H1 (cell line): ENCODE results near the gene SVEP1. TPM values are rescaled to one million over a fixed set of nuclear protein-coding genes. Genes with fewer than 3 reads are reported as not detected.

ENCODE experiments used
- CTCF ChIA-PET: fragments of 300-600 bp; sonication (Branson Sonifier 250); formaldehyde crosslinking; loops from one replicate; lab custom pipeline; 2021; ENCODE audit not compliant: partially characterized antibody; lab: Charles Lee
- POLR2A ChIA-PET: fragments of 300-600 bp; sonication (Branson Sonifier 250); formaldehyde crosslinking; loops from one replicate; lab custom pipeline; 2021; ENCODE audit warnings: inconsistent platforms; ENCODE audit not compliant: partially characterized antibody; lab: Charles Lee
- DNase-seq, 2 experiments: peaks; one replicate each; pipeline versions ENCODE4 v3.0.0 to v3.0.0-alpha.2; 2010 to 2022; ENCODE audit warnings: low spot score in 2 of 2, low read depth in 1 of 2, mixed read lengths in 1 of 2
- FAIRE-seq: peaks from 2 replicates; lab custom pipeline; 2011; peaks lifted over from hg19 to GRCh38; lab: Jason Lieb, UNC
- H2AFZ ChIP-seq: 2 replicates; pipeline ENCODE4 v1.8.1; 2012; ENCODE audit warnings: low read length, inconsistent platforms
- H2AK5ac ChIP-seq: 2 replicates; pipeline ENCODE4 v1.6.1; 2013; ENCODE audit warnings: low read depth, low read length
- H2BK120ac ChIP-seq: replicated peaks from 2 replicates; pipeline ENCODE3; 2013; ENCODE audit warnings: low read depth, low read length, inconsistent platforms
- H2BK12ac ChIP-seq: 2 replicates; pipeline ENCODE4 v1.6.1; 2013; ENCODE audit warnings: low read depth, low read length
- H2BK15ac ChIP-seq: 2 replicates; pipeline ENCODE4 v1.6.1; 2013; ENCODE audit warnings: low read length
- H2BK20ac ChIP-seq: 2 replicates; pipeline ENCODE4 v1.6.1; 2013; ENCODE audit warnings: low read length
- H2BK5ac ChIP-seq: 2 replicates; pipeline ENCODE4 v1.6.1; 2013; ENCODE audit warnings: low read depth, low read length
- H3K14ac ChIP-seq: 2 replicates; pipeline ENCODE4 v1.6.1; 2013; ENCODE audit warnings: inconsistent platforms; ENCODE audit not compliant: insufficient read length
- H3K18ac ChIP-seq: 2 replicates; pipeline ENCODE4 v1.6.1; 2013; ENCODE audit warnings: low read length; ENCODE audit errors: extremely low read depth
- H3K23ac ChIP-seq: 2 replicates; pipeline ENCODE4 v1.6.1; 2013; ENCODE audit warnings: inconsistent platforms; ENCODE audit not compliant: insufficient read length
- H3K23me2 ChIP-seq: 2 replicates; pipeline ENCODE4 v1.6.1; 2013; ENCODE audit warnings: low read depth, low read length
- H3K27ac ChIP-seq: 2 replicates; pipeline ENCODE4 v1.6.1; 2011; ENCODE audit warnings: low read depth, low read length, inconsistent platforms
- H3K27me3 ChIP-seq, 4 experiments: replicated peaks in 1 of 4; 1 replicate in 1 of 4; 2 replicates in 3 of 4; pipeline versions ENCODE4 v1.6.1 to v1.8.1; 2011 to 2013; ENCODE audit warnings: low read length in 3 of 4, mild to moderate bottlenecking in 3 of 4, inconsistent platforms in 2 of 4, mixed read lengths in 2 of 4, moderate library complexity in 1 of 4; ENCODE audit not compliant: control insufficient read depth in 3 of 4, insufficient read depth in 3 of 4; ENCODE audit errors: extremely low read depth in 1 of 4
- H3K36me3 ChIP-seq, 4 experiments: 2 replicates each; pipeline versions ENCODE4 v1.6.1 to v1.8.1; 2011 to 2013; ENCODE audit warnings: mild to moderate bottlenecking in 4 of 4, low read length in 3 of 4, moderate library complexity in 2 of 4, control low read depth in 1 of 4, inconsistent platforms in 1 of 4; ENCODE audit not compliant: insufficient read depth in 4 of 4, control insufficient read depth in 2 of 4
- H3K4ac ChIP-seq: replicated peaks from 2 replicates; pipeline ENCODE3; 2013; ENCODE audit warnings: low read length, low read depth, mixed read lengths, inconsistent platforms; ENCODE audit not compliant: insufficient read length
- H3K4me1 ChIP-seq, 4 experiments: replicated peaks in 1 of 4; 1 replicate in 1 of 4; 2 replicates in 3 of 4; pipeline versions ENCODE4 v1.6.1 to v1.8.1; 2011 to 2013; ENCODE audit warnings: low read length in 3 of 4, inconsistent platforms in 2 of 4, mixed read lengths in 1 of 4; ENCODE audit not compliant: insufficient read depth in 4 of 4, control insufficient read depth in 3 of 4
- H3K4me2 ChIP-seq, 2 experiments: 2 replicates each; pipeline versions ENCODE4 v1.6.1 to v1.8.1; 2011 to 2013; ENCODE audit warnings: low read depth in 2 of 2, low read length in 2 of 2, control low read depth in 1 of 2, inconsistent platforms in 1 of 2, mild to moderate bottlenecking in 1 of 2; ENCODE audit not compliant: insufficient read depth in 1 of 2
- H3K4me3 ChIP-seq, 4 experiments: fragments of 200-600, 300-600 bp in 1 of 4; sonication (generic), shearing (Covaris generic), sonication (Bioruptor Twin) in 1 of 4; 2 replicates each; pipeline versions ENCODE4 v1.5.1 to v1.8.1; 2011 to 2016; ENCODE audit warnings: low read length in 4 of 4, low read depth in 3 of 4, control low read depth in 2 of 4, inconsistent platforms in 2 of 4, mild to moderate bottlenecking in 2 of 4, mixed read lengths in 1 of 4, moderate library complexity in 1 of 4; ENCODE audit not compliant: insufficient read depth in 2 of 4; ENCODE audit errors: extremely low read depth in 1 of 4
- H3K56ac ChIP-seq: replicated peaks from 2 replicates; pipeline ENCODE3; 2013; ENCODE audit warnings: low read depth, mild to moderate bottlenecking, mixed read lengths, low read length, inconsistent platforms; ENCODE audit not compliant: insufficient read length
- H3K79me1 ChIP-seq: 2 replicates; pipeline ENCODE4 v1.6.1; 2013; ENCODE audit warnings: low read depth, low read length, control low read depth
- H3K79me2 ChIP-seq, 2 experiments: 2 replicates each; pipeline versions ENCODE4 v1.6.1 to v1.8.1; 2012 to 2013; ENCODE audit warnings: low read length in 2 of 2, mild to moderate bottlenecking in 2 of 2, inconsistent platforms in 1 of 2; ENCODE audit not compliant: insufficient read depth in 2 of 2, control insufficient read depth in 1 of 2
- H3K9ac ChIP-seq, 4 experiments: replicated peaks in 1 of 4; 1 replicate in 1 of 4; 2 replicates in 3 of 4; pipeline versions ENCODE4 v1.6.1 to v1.8.1; 2011 to 2013; ENCODE audit warnings: low read depth in 3 of 4, low read length in 3 of 4, control low read depth in 2 of 4, mild to moderate bottlenecking in 2 of 4, moderate library complexity in 2 of 4, inconsistent platforms in 1 of 4; ENCODE audit errors: extremely low read depth in 1 of 4
- H3K9me3 ChIP-seq, 2 experiments: 2 replicates each; pipeline versions ENCODE4 v1.6.1 to v1.8.1; 2012 to 2013; ENCODE audit warnings: mild to moderate bottlenecking in 2 of 2, moderate library complexity in 2 of 2, control low read depth in 1 of 2, inconsistent platforms in 1 of 2, low read depth in 1 of 2, low read length in 1 of 2, mixed read lengths in 1 of 2; ENCODE audit not compliant: insufficient read depth in 2 of 2
- H4K20me1 ChIP-seq, 2 experiments: replicated peaks in 1 of 2; 2 replicates each; pipeline versions ENCODE3 to v1.8.1; 2011 to 2013; ENCODE audit warnings: inconsistent platforms in 2 of 2, low read length in 2 of 2, mild to moderate bottlenecking in 1 of 2; ENCODE audit not compliant: insufficient read depth in 2 of 2, control insufficient read depth in 1 of 2
- H4K5ac ChIP-seq: 2 replicates; pipeline ENCODE4 v1.6.1; 2013; ENCODE audit warnings: low read length, low read depth, mixed read lengths, inconsistent platforms; ENCODE audit not compliant: insufficient read length
- H4K8ac ChIP-seq: 2 replicates; pipeline ENCODE4 v1.8.0; 2013; ENCODE audit warnings: mild to moderate bottlenecking, moderate library complexity, low read length, inconsistent platforms; ENCODE audit not compliant: insufficient read depth; ENCODE audit errors: extremely low read depth
- H4K91ac ChIP-seq: replicated peaks from 2 replicates; pipeline ENCODE3; 2013; ENCODE audit warnings: low read length, mixed read lengths, inconsistent platforms; ENCODE audit not compliant: insufficient read length
- BRCA1 ChIP-seq: IDR thresholded peaks from 2 replicates; pipeline ENCODE4 v1.6.1; 2012; ENCODE audit warnings: low read depth, low read length, improper control_type of control experiment
- CBX8 ChIP-seq: fragments of 300-800, 300-1000 bp; sonication (generic); IDR thresholded peaks from 2 replicates; pipeline ENCODE4 v1.7.1; 2016; ENCODE audit warnings: low read depth, low read length, borderline replicate concordance
- CHD1 ChIP-seq: IDR thresholded peaks from 2 replicates; pipeline ENCODE4 v1.6.1; 2012; ENCODE audit warnings: low read depth, low read length, improper control_type of control experiment
- CREB1 ChIP-seq: IDR thresholded peaks from 2 replicates; pipeline ENCODE4 v1.6.1; 2012; ENCODE audit warnings: inconsistent platforms
- CTCF ChIP-seq, 3 experiments: IDR thresholded peaks; 1 replicate in 2 of 3; 2 replicates in 1 of 3; pipeline versions ENCODE4 v1.5.1 to v1.6.1; 2011; ENCODE audit warnings: low read length in 3 of 3, mild to moderate bottlenecking in 3 of 3, inconsistent platforms in 2 of 3, low read depth in 1 of 3, moderate library complexity in 1 of 3; ENCODE audit not compliant: insufficient read depth in 1 of 3; ENCODE audit errors: control extremely low read depth in 1 of 3
- EZH2 ChIP-seq: fragments of 200-600 bp; sonication (generic); IDR thresholded peaks from 2 replicates; pipeline ENCODE4 v1.7.1; 2012; ENCODE audit warnings: low read depth, mild to moderate bottlenecking, moderate library complexity, low read length, inconsistent platforms; ENCODE audit not compliant: severe bottlenecking
- KDM4A ChIP-seq: IDR thresholded peaks from one replicate; pipeline ENCODE4 v1.7.1; 2012; ENCODE audit warnings: low read depth, mild to moderate bottlenecking, moderate library complexity, low read length, inconsistent platforms; ENCODE audit not compliant: severe bottlenecking
- RFX5 ChIP-seq: IDR thresholded peaks from 2 replicates; pipeline ENCODE4 v1.6.1; 2011; ENCODE audit warnings: low read depth, low read length, improper control_type of control experiment, borderline replicate concordance
- SRF ChIP-seq: IDR thresholded peaks from 2 replicates; pipeline ENCODE4 v1.6.1; 2011; ENCODE audit warnings: mild to moderate bottlenecking, low read depth, low read length, moderate library complexity
- TBP ChIP-seq: IDR thresholded peaks from 2 replicates; pipeline ENCODE4 v1.6.1; 2011; ENCODE audit warnings: low read depth, low read length, improper control_type of control experiment
- WGBS, 2 experiments: shearing (Covaris generic) in 1 of 2; methylation state at CpG; one replicate each; pipeline versions ENCODE4 v1.1.6 to v1.1.7; 2013 to 2015; ENCODE audit warnings: low lambda C conversion rate in 2 of 2, mixed read lengths in 2 of 2, inconsistent platforms in 1 of 2, low coverage in 1 of 2, missing lambda C conversion rate in 1 of 2; ENCODE audit not compliant: insufficient replicate concordance in 2 of 2, insufficient coverage in 1 of 2, insufficient read length in 1 of 2; ENCODE audit errors: extremely low coverage in 1 of 2, missing lambda C conversion rate in 1 of 2; 5-methylcytosine and 5-hydroxymethylcytosine counted together
- polyA plus RNA-seq, 7 experiments: library from polyadenylated mRNA; depleted of rRNA in 3 of 7; stranded (reverse) in 5 of 7; unstranded in 2 of 7; fragments of >200 nt in 5 of 7; fragments of 200-250 nt in 2 of 7; gene quantifications; 1 replicate in 5 of 7; 2 replicates in 1 of 7; 4 replicates in 1 of 7; pipeline versions ENCODE4 v1.2.1 to v1.2.3, GENCODE V29; 2011 to 2013; ENCODE audit warnings: missing spikeins in 2 of 7, mixed read lengths in 2 of 7
- total RNA-seq: library from RNA; stranded (reverse); fragmentation: NEBNext Ultra II Directional; extraction: Animal tissue kit (Norgen Biotek cat#: 25700); gene quantifications from 2 replicates; pipeline ENCODE4 v1.2.1, GENCODE V29; 2021

The SVEP1 gene
- total and polyA plus RNA-seq, 2 of the 8 experiments (the other 6 are each of a cell fraction or from before 2014, with no cell fraction given) = 0.11 to 0.37 TPM

- no peaks in the 10 kb centered on the region for H3K27me3 ChIP-seq
- H3K23me2 ChIP-seq = no peaks in the 10 kb centered on the region; the same call in 1 of the 2 replicates
- no peak overlapping the region for H2BK20ac ChIP-seq
- H3K4me1 ChIP-seq = peaks cover 0 to 3% (median 0%) of the 10 kb centered on the region in 4 experiments; a peak in 2 of 7 replicates
- no peak overlapping the region for H3K27ac ChIP-seq
- H3K79me1 ChIP-seq = no peaks in the 10 kb centered on the region
- no peak overlapping the region for H3K4me3 ChIP-seq
- no peaks in the 10 kb centered on the region for H3K9me3 ChIP-seq
- no peaks in the 10 kb centered on the region for H4K20me1 ChIP-seq
- DNase-seq (no peak), FAIRE-seq (no peak)
- H3K4ac ChIP-seq = no peak overlapping the region
- H3K14ac ChIP-seq = no peak overlapping the region
- no peak overlapping the region for H2AFZ ChIP-seq
- H3K56ac ChIP-seq = no peak overlapping the region
- POLR2A ChIA-PET = no interaction called here
- no peak overlapping the region for H3K18ac ChIP-seq
- H4K8ac ChIP-seq = no peak overlapping the region
- H2BK12ac ChIP-seq = no peak overlapping the region
- H2BK120ac ChIP-seq = no peak overlapping the region
- no peaks in the 10 kb centered on the region for H3K79me2 ChIP-seq
- no peak overlapping the region for H4K91ac ChIP-seq
- WGBS, 2 experiments = 86% methylated on average over 3 of the region's 3 CpGs; no CpG with 5 or more reads in 1 of the 2 experiments
- no peak overlapping the region for H2AK5ac ChIP-seq
- no peaks in the 10 kb centered on the region for H3K36me3 ChIP-seq
- H4K5ac ChIP-seq = no peak overlapping the region
- no peak overlapping the region for H3K23ac ChIP-seq
- H3K4me2 ChIP-seq = no peak overlapping the region
- H2BK15ac ChIP-seq = no peak overlapping the region
- H3K9ac ChIP-seq = no peak overlapping the region
- no peak overlapping the region for H2BK5ac ChIP-seq
- CTCF ChIA-PET = interaction anchor here (0.6 kb wide), 1 partner anchor 623 kb away, joined by 3 read pairs; no protein-coding TSS in a partner anchor
- TF ChIP-seq RFX5 (no peak), KDM4A (no peak), CTCF (IDR thresholded peaks at IDR 0.05; ENCODE audit: control extremely low read depth in 1 of 3, insufficient read depth in 1 of 3, low read depth in 1 of 3, low read length in 3 of 3) (no peak), BRCA1 (no peak), TBP (no peak), EZH2 (no peak), CREB1 (no peak), CBX8 (no peak), SRF (no peak), CHD1 (no peak)
These were observed 258.7 kb downstream of the SVEP1 start for GRCh38 chr9:110320651-110321445.
